GM12864 (cell line): Measurements from ENCODE around the gene TMEM178B.

Experiments
- DNase-seq: peaks from one replicate; pipeline ENCODE4 v3.0.0-alpha.2; 2011; ENCODE audit warnings: low read depth
- H3K4me3 ChIP-seq: 2 replicates; pipeline ENCODE4 v1.5.1; 2011; ENCODE audit warnings: mild to moderate bottlenecking, low read depth, low read length, control low read depth
- CTCF ChIP-seq: IDR thresholded peaks from 2 replicates; pipeline ENCODE4 v1.5.1; 2011; ENCODE audit warnings: low read depth, mild to moderate bottlenecking, moderate library complexity, low read length, control low read depth, inconsistent platforms; ENCODE audit errors: missing control alignments

Gene TMEM178B

DNA sequence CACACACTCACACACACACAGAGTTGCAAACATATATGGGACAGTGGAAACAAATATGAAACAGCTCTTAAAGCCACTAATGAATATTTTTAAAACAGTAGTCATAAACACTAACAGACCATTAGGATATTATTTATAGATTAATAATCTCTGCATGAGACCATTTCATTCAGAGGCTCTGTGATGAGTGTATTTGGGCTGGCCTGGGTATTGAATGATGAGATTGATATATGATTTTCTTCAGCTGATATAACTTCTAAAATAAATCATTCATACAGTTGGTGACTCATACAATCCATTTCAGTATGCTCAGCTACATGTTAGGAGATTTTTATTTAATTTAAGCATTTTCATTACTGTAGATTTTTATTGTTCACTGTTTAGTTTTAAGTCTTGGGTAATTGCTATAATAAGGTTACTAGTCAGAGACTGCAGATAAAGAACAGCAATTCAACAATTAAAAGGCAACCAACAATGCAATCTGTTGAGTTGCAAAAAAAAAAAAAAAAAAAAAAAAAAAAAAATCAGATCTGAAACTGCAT, 452.2 kb downstream of the TMEM178B start:
- no peak overlapping the region for H3K4me3 ChIP-seq
- no peak for TF ChIP-seq CTCF
- DNase-seq, result no peak

DNA sequence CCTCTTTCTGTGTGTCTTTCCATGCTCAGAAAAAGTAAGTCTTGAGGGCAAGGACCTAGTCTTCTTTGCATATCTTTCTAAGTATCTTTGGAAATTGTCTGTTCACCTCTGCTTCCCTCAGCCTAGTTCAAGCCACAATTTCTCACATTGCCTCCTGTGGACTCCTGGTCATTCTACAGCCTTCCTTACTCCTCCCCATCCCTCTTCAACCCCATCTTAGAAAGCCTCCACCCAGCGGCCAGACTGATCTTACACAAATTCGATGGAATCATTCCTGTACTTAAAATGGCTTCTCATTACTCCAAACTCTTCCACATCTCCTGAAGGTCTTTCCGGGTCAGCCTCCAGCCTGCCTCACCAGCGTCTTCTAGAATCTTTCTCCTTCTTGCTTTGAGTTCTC, 453.2 kb downstream of the TMEM178B start:
- DNase-seq, result no peak
- no peak for TF ChIP-seq CTCF
- no peak overlapping the region for H3K4me3 ChIP-seq

DNA sequence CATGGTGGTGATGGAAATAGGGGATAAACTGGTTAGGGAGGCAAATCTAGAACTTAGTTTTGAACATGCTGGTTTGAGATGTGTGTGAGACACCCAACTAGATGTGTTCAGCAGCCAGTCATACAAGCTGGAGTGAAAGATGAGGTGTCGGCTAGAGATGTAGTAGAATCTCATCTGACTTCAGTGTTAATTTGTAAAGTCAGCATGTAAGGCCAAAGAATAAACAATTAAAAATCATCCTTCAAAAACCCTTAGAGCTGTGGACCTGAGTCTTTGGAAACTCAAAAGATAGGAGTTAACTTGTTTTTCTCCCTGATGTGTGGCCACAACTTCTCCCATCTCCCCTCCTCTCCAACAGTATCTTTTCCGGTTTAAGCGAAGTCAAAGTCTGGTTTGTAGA, 454.5 kb downstream of the TMEM178B start:
- no peak for DNase-seq
- H3K4me3 ChIP-seq, result no peak overlapping the region
- no peak for TF ChIP-seq CTCF
